OCI-LY3 (cell line): ENCODE results near the gene LCOR.

ENCODE experiments used
- CTCF ChIP-seq: fragments of 200-600, 300-600 bp; sonication (generic); IDR thresholded peaks from 2 replicates; pipeline ENCODE4 v1.5.1; 2014; ENCODE audit warnings: antibody characterized with exemption, low read length, low read depth
- EZH2phosphoT487 ChIP-seq: fragments of 200-600 bp; shearing (Covaris generic); IDR thresholded peaks from 2 replicates; pipeline ENCODE4 v1.6.1; 2018; ENCODE audit warnings: antibody characterized with exemption, mixed run types, low read depth

GRCh38 chr10:97019213-97019844, 187.2 kb downstream of the LCOR start:
- TF ChIP-seq CTCF (no peak), EZH2phosphoT487 (no peak)
